ENCODE measurements around the gene MTHFD2L.
"Not testable (repeated sequence)": the region's sequence is repeated elsewhere in the genome, so short reads cannot be mapped to it uniquely, and the experiment has no call there.

The MTHFD2L gene

DNA sequence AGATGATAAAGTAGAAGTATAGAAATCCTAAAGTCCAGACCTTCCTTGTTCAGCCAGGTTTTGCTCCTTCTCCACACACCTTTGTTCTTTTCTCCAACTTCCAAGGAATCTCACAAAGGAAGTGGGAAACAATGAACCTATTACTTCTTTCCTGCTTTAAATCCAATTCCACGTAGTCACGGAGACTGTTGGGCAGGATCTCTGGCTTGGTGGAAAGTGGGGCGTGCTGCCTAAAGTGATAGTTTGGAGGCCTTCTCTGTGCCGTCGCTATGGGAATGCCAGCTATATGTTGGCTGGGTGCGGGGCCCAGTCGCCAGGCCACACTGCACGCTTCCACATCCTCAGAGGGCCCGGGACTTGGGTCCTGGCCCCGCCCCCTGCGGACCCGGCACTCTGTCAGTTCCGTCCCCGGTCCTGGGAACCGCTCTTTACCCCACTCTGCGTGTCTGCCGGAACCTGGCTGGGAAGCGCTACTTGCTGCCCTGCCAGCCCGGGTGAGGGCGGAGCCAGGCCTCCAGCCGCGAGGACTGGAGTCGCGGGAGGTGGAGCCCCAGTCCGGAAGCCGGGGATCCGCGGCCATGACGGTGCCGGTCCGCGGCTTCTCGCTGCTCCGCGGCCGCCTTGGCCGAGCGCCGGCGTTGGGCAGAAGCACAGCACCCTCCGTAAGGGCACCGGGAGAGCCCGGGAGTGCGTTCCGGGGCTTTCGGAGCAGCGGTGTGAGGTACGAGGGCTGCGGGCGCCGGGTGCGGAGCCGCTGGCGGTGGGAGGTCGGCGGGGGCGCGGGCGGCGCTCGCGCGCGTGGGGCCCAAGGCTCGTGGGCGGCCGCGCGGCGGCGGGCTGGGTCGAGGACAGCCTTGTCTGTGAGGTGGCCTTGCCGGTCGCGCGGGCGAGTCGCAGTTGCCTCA, at the start of gene MTHFD2L:
TSS of gene MTHFD2L (plus strand) at position 558 of the 905 bp plus-strand sequence. CDS start at position 579, 21 bp downstream.
- peak; percentile 95 for DNase-seq

DNA sequence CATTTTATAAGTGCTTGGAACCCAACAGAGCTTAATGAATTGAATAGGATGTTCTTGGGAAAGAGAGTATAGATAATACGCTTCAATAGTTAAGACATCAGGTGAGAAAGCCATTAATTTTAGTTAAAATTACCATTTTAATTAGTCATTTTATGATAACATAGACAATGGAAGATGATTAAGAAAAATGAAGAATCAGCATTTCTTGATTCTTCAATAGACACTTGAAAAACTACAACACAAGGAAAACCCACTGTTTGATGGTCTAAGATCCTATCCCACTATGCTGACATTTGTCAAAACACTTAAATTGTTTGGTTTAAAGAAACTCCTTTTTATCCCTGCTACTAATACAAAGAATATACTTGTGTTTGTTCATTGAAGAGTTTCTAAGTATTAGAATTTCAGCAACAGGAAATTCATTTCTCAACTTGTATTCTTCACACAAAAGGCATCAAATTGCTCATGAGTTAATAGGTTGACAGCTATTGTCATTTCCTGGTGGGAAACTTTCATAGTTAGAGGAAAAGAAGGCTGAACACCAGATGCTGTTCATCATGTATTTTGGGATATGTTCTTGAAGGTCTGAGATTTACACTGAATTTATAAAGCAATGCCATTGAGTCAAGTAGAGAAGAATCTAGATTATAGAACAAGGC, 49.3 kb upstream of the MTHFD2L start:
- no peak for DNase-seq

- DNase-seq = no peak
Observed at GRCh38 chr4:74109116-74109869, 48.6 kb upstream of the MTHFD2L start.

- no peak for DNase-seq
Observed at GRCh38 chr4:74109870-74110605, 47.9 kb upstream of the MTHFD2L start.

DNA sequence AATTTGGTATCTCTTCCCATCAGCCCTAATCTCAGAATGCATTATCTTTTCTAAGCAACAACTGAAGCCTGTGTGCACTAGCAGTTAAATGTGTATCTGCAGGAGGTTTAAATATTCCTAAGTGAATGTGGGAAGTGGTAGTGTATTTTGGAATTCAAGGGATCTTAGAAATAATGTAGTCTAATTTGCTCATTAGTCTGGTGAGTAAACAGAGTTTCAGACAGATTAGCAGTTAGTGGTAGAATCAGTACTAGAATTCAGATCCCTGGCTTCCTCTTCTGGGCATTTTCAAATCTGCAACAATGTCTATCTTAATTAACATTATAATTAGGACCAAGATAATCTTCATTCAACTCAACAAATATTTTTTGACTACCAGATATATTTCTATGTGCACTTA, 47.2 kb upstream of the MTHFD2L start:
- no peak for DNase-seq

- no peak for DNase-seq
Observed at GRCh38 chr4:74111306-74111975, 46.5 kb upstream of the MTHFD2L start.

DNA sequence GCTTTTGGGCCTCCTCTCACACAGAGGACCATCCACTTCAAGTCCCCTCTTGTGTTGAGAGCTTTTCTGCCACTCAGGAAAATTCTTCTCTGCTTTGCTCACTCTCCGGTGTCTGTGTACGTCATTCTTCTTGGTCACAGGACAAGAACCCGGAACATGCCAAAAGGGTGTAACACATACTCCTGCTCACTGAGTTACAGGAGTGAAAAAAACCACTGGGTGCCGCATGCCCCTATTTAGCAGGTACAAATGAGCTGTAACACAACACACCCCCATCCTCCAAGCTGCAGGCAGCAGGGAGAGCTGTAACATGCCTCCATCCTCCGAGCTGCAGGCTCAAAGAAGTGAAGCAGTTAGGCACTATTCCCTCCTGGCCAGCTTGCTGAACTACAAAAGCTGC, 45.9 kb upstream of the MTHFD2L start:
- no peak for DNase-seq

DNA sequence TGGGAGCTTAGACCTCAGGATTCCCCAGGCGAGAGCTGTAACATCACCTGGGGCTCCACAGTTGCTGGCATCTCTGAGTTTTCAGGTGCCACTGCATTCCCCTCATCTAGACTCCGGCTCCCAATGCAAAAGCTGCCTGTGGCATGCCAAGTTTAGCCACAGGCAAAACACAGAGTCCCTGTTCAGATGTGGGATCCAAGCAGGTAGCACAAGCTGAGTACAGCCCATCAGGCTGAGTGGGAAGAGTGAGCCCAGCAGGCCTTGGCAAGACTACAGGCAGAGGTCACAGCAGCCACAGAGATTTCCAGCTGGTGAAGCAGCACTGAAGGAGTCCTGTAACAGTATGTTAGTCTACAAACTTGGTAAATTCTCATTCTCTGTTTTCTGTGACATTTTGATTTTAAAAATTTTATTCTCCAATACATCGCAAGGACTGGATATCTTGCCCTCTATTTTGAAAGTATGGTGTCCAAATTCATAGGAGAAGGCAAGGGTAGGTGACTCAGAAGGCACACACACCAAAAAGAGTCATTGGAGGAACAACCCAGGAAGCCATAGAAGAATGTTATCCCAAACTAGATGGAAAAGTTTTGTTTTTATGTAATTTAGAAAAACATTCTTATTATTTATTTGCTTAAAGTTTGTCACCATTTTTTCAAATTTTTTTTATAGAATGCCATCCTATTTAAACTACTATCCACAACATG, 45.4 kb upstream of the MTHFD2L start:
- DNase-seq = no peak

DNA sequence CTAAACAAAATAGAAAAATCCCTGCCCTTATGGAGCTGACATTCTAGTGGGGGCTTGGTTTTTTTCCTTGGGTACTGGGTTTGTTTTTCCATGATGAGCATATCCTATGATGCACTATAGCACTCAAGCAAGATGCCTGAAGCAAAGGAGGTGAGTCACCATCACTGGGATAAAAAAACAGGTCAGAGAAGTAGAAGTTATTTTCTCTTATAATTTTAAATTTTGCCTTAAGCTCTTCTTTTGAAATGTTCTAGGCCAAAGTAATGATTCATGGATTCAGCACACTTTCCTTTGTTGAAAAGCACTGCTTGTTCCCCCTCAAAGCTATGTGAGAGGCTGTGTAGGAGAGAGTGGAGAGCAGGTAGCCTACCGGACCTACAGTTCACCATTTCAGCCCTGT, 43.7 kb upstream of the MTHFD2L start:
- no peak for DNase-seq

DNA sequence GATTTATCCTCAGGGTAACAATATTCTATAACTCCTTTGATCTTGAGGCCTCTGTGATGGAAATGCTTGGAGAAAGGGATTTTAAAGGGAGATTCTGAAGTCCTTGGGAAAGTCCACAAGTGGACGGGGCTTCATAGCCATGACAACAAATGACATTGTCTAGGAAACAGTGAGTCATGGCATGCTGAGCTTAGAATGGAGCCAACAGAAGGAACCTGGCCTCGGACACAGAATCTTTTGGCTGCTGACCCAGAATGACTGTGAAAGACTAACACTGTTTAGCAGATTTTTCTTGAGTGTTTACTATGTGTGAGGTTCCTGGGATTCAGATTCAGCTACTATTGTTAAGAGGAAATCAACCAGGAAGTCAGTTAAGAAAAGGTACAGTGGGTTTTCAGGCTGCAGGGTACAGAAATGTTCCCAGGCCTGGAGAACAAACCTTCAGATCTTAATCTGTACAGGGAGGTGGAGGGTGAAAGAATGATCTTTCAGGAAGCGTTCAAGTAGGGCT, 40.8 kb upstream of the MTHFD2L start:
- DNase-seq = no peak

GRCh38 chr4:74118600-74119338, 39.1 kb upstream of the MTHFD2L start:
- no peak for DNase-seq

DNA sequence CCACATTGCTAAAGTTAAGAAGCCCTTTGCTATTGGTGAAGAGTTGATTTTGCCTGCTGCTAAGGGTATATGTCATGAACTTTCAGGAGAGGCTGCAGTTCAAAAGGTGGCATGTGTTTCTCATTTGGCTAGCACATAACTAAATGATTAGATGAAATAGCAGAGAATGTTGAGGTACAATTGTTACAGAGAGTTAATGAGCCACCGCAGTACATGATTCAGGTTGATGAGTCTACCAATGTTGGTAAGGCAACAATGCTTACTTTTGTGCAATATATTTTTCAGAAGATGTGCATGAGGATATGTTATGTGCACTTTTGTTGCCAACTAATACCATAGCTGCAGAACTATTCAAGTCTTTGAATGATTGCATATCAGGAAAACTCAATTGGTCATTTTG, 37.8 kb upstream of the MTHFD2L start:
- no peak for DNase-seq

- DNase-seq = no peak
Observed at GRCh38 chr4:74121643-74122579, 36.0 kb upstream of the MTHFD2L start.

DNA sequence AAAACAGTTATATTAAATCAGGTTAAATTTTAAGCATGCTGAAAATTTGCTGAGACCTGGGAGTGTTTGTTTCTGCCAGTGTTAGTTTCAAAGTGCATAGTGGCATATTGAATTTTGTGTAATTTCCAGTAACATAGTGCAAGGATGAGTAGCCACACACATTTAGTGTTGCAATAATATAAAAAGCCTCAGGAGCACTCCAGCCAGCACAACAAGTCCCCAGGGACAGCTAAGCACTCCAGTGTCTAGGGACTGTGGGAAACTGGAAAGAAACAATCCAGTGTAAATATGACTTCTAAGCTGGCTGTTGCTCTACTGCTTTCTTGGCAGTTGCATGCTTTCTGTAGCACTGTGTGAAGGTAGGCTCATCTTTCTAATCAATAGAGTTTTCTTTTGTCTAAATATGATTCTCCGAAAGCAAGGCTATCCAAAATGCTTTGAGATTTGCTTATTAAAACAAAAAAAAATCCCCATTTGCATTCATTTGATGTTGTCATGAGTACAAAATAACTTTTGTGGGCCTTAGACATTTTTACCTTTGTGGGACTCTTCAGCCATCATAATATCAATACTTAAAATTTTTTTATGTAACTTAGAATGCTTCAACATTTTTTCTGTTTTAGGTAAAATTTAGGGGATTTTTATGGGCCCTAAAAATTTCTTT, 34.7 kb upstream of the MTHFD2L start:
- DNase-seq = no peak

DNA sequence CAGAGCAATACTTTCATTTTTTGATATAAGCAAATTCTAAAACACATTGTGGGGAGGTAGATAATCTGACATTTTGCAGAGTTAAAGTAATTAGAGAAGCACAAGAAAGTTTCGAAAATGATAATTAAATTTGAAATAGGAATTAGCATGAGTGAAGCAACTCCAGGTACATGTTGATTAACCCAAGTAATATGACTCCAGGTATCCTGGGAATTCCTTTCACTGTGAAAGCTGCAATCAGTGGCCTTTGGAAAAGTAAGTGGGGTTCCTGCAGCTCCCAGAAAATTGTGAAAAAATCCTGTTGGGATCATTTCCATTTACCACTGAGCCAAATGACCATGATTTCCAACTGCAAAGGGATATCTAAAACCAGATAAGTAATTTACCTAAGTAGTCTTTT, 32.9 kb upstream of the MTHFD2L start:
- no peak for DNase-seq

GRCh38 chr4:74127745-74128144, 30.2 kb upstream of the MTHFD2L start:
- DNase-seq = no peak

GRCh38 chr4:74130843-74131242, 27.1 kb upstream of the MTHFD2L start:
- not testable (repeated sequence) for DNase-seq

- not testable (repeated sequence) for DNase-seq
Observed at GRCh38 chr4:74132188-74132587, 25.7 kb upstream of the MTHFD2L start.

DNA sequence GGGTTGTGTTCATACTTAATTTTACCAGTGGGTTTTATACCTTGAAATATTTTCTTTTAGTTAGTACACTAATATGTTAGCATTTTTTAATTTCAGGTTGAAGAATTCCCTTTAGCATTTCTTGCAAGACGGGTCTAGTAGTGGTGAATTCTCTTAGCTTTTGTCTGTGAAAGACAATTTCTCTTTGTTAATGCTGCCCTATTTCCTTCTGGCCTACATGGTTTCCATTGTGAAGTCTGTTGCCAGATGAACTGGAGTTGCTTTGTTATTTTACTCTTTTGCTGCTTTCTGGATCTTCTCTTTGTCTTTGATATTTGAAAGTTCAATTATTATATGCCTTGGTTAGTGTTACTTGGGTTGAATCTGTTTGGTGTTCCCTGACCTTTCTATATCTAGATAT, 25.0 kb upstream of the MTHFD2L start:
- DNase-seq = no peak
